SW 1271 (cell line): ENCODE data around the gene LRMDA.

Experiments
- DNase-seq, 2 experiments: peaks; one replicate each; lab custom pipeline; 2025; lab: John Stamatoyannopoulos, UW

The LRMDA gene

GRCh38 chr10:75925999-75926398 is 494.6 kb downstream of the LRMDA start:
- DNase-seq, result no peak

GRCh38 chr10:75926763-75927162 is 495.3 kb downstream of the LRMDA start:
- no peak for DNase-seq

DNA sequence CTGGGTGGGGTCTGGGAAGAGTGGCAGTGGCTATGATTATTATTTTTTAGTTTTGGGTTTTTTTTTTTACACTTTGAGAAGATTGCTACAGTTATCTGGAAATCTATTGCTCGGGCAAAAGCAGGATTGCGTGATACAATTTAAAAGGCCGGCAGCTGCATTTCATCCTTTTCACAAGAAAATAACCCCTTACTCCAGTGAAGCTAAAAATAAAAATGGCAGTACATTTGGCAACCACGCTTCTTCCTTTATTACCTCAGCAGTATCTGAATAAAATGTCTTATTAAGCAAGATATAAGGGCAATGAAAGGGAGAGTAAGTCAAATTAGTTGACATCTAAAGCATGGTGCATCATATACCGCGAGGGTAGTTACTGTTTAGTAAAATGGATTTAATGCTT is 496.8 kb downstream of the LRMDA start:
- DNase-seq, result no peak

- no peak for DNase-seq
These were observed 498.3 kb downstream of the LRMDA start for GRCh38 chr10:75929630-75930161.

DNA sequence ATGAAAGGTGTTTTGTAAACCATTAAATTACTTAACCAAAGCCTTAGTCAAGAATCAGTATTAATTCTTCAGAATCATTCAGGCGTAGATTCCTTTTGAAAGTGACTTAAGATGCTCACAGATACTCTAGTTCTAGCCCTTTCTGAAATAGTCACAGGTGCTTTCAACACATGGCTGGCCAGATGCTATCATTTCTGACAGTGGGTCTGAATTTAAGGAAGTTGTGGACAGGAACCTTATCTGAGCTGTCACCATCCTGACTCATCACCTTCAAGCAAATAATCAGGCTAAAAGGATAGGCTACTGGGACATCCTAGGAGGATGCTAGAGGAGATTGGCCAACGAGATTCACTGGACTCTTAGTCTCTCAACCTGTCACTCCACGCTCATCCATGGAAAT is 501.5 kb downstream of the LRMDA start:
- no peak for DNase-seq

DNA sequence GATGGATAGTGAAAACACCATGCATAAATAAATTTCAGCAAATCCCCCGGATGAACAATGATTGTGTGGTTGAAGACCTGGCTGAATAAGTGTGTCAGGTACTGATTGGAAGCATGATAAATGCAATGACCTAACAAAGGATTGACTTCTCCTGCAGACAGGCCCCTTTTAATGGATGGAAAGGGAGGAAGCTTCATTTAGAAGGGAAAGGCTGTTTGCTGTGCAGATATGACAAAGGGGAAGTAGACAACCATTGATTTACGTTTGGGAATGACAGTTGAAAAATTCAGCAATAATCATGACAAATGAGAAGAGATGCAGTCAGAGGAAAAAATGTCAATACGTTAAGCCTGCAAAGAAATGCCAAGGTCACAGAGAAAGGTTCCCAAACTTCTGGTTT is 503.8 kb downstream of the LRMDA start:
- DNase-seq, result no peak

GRCh38 chr10:75935650-75936400 is 504.4 kb downstream of the LRMDA start:
- no peak for DNase-seq

GRCh38 chr10:75936841-75937240 is 505.4 kb downstream of the LRMDA start:
- DNase-seq, result no peak

DNA sequence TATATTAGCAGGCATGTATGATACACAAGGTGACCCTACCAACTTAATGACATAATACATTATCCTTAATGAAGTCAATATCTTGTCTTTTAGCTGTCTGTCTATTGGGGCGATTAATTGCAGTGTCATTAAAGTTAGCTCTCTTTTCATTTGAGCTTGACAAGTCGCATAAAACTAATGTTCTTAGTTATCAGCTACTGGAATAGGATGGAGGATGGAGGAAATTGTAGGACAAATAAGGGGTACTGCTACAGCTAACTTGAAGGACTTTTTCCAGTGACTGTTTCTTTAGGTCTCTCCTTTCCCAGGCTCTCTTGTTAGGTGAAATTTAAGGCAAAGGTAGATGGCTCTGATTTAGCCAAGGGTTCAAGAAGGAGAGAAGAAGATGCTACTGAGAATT is 506.4 kb downstream of the LRMDA start:
- DNase-seq, result no peak

DNA sequence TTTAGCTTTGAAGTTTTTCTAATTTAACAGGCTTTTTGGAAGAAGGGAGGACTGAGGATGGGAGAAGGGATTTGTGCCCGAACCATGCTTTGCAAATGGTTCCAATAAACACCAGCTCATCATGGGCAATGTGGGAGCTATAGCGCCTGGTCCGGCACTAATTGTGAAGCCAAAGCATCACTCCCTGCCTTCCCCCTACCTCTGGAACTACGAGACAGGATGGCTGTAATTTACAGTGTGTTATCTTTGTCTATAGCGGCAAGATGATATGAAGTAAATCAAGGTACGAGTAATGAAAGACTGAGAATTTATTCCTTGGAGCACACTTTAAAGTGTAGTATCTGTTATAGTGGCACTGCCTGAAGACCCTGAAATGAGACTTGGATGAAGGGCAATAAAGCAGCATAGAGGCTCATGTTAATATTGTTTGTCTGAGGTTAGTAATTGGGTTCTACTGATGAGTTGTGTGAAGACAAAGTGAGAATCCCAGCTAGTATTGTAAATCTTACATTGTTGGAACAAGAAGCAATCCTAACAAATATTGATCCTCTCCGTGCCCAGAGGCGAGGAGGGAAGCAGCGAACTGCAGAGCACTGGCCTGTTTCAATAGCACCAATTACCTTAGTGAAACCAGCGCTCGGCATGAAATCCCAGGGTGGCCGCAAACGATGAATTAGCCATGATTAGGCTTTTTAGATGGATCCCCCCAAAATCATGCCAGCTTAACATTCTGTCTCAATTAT is 507.1 kb downstream of the LRMDA start:
- no peak for DNase-seq

GRCh38 chr10:75939541-75939940 is 508.1 kb downstream of the LRMDA start:
- DNase-seq, result no peak

DNA sequence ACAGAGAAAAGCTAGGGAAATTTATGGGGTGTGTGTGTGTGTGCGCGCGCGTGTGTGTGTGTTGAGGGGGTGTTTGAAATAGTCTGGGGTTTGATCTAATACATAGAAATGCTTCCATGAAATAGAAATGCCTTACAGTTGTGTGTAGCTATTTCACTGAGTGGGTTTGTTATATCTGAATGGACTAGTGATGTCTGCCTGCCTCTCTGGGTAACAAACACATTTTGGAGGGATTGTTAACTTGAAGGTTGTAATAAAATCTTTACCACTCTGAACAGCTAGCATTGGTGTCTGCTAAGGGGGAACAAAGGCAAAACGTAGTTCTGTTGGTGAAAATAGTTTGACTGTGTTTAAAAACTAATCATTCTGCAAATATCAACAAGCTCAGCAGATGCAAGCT is 509.3 kb downstream of the LRMDA start:
- DNase-seq, result no peak

- DNase-seq, result no peak
These were observed 509.9 kb downstream of the LRMDA start for GRCh38 chr10:75941223-75941801.

GRCh38 chr10:75944061-75944460 is 512.6 kb downstream of the LRMDA start:
- DNase-seq, result no peak

DNA sequence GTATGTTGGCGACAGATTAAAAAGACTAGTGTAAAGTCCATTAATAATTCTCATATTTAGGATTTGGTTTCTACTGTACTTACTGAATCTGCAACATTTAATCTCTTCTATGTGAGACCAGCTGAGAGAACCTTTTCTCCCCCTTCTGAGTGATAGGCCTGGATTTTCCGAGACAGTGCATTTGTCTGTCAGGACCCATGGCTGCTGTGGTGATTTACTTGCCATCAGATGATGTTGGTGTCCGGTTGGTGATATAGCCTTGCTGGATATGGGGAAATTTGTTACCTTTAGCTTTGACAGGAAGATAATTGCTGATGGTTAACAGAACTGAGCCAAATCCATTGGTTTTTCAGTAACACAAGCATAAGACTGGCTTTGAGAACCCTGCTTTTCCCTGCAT is 517.2 kb downstream of the LRMDA start:
- no peak for DNase-seq

DNA sequence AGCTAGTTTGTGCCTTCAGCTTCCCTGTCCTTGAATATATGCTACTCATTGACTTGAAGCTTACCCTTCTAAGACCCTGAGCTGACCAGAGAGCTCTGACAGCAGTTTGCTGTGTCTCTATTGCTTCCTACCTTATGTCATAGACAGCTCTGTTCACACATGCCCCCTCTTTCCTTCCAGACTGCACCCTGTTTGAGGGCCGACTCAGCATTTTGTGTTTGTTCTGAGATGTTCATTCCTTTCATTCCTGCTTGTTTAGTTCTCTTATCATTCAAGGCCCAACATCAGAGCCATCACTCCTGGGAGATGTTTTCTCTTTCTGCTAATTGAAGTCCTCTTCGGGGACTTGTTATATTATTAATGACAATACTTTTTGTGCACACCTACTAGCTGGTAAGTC is 518.9 kb downstream of the LRMDA start:
- no peak for DNase-seq

DNA sequence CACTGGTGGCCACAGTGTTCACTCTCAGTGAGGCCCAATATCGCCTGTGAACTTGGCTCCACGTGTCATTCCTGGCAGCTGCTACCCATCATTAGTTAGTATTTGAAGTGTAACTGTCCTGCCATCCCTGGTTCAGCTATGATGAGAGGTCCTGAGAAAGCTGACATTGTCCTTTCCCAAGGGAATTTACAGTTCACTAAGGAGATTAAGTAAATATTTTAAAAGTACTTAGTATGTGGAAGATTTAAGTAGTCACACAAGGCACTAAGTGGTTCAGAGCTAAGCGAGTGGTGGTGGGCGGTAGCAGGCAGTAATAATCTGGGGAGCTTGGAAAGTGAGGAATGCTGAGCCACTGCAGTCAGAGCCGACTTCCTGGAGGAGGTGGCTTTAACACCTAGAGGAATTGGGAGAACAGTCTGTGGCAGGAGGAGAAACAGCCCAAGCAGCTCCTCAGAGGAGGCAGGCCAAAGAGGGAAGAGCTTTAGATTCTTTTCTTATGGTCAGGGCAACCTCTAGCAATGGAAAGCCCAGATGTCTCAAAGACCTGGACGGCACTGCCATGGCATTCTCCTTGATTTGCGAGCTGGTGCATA is 519.7 kb downstream of the LRMDA start:
- DNase-seq, result no peak

DNA sequence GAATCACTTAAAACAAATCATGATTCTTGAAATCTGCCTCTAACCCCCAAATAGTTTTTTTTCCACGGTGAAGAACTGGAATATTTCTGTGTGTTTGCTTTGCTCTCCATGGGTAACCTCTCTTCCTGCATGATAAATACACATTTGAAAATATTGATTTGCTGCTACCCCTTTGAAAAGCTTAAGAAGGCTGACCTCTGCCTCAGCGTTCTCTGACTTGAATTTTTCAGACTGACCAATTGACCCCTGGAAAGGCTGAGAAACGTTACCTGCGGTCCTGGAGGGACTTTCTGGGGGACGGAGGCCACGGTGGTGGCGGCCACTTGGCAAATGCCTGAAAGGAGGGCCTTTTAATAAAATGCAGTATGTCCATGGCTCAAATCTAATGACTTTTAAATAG is 520.2 kb downstream of the LRMDA start:
- DNase-seq, result no peak

DNA sequence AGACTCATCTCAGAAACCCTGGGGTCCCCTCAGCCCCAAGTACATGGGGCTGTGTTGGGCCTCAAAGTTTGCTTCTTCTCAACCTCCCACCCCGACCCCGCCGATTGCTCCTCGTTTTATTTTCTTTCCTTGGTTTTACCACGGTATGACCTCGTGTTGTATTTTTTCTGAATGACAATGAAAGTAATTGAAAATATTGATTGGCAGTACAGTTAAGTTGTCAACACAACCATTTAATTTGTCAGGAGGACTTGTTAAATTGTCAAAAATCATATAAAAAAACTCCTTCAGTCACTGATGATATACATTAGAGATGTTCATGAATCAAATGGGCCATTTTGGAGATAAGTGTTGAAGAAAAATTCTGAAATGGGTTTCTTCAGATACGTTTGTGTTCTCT is 520.7 kb downstream of the LRMDA start:
- no peak for DNase-seq

DNA sequence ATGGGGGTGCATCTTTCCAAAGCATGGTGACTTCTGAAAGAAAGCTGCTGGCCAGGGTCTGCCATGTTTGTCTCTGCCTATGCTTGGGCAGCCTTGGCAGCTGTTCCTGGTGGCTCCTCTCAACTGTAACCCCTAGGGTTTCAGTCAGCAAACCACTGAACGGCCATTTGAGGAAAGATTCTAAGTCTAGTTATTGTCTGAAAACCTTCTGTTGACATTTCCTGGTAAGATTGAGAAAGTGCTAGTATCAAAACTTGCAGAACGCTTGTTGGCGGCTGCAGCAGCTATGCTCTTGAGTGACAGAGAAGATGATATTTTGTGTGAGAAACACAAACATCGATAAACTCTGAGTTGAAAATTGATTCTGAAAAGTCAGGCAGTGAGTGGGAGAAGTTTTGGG is 523.1 kb downstream of the LRMDA start:
- no peak for DNase-seq

DNA sequence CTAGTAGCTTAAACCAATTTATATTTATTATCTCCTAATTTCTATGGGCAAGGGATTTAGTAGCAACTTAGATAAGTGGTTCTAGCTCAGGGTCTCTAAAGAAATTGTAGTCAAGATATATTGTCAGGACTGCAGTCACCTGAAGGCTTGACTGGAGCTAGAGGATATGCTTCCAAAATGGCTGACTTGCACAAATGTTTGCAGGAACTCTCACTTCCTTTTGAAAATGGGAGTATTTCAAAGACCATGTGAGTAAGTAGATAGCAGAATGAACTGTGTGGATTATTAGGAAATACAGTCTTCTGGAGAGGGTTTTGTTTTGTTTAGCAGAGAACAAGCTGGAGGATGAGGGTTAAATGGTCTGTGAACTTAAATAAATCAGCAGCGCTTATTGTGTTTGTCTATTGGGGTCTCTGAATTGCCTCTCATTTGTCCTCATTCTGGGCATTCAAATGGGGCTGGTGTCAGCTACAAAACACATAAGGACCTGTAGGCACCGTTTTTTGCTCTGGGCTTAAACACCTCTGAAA is 524.6 kb downstream of the LRMDA start:
- no peak for DNase-seq

GRCh38 chr10:75956624-75957023 is 525.2 kb downstream of the LRMDA start:
- DNase-seq, result no peak
